T1000 (cell line): Measurements from ENCODE around the gene GGTLC3.
"Not testable (repeated sequence)": the region's sequence is repeated elsewhere in the genome, so short reads cannot be mapped to it uniquely, and the experiment has no call there.

Experiments
- DNase-seq: peaks from one replicate; lab custom pipeline; 2025; ENCODE audit warnings: mixed read lengths; lab: John Stamatoyannopoulos, UW

GGTLC3 gene

GRCh38 chr22:18513454-18513853 lies 4.5 kb downstream of the GGTLC3 start:
- DNase-seq = not testable (repeated sequence)

DNA sequence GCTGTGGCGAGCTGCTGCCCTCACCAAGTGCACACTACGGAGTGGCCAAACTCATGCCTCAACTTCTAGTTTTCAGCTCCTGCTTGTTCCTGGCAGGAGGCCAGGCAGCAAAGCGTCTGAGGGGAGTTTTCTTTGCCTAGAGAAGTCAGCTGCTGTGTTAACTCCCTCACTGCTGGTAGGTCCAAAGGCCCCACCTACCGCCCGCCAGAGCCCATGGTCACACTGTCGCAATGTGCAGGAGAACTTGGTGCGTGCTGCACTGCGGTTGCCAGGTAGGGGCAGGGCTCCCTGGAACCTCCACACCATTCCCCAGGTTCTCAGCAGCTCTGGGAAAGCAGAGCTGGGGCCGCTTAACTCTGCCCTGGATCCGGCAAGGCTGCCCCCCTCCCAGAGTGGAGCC lies 5.6 kb downstream of the GGTLC3 start:
- not testable (repeated sequence) for DNase-seq

GRCh38 chr22:18511327-18511726 lies 6.6 kb downstream of the GGTLC3 start:
- DNase-seq = not testable (repeated sequence)

GRCh38 chr22:18496227-18496626 lies 21.7 kb downstream of the GGTLC3 start:
- not testable (repeated sequence) for DNase-seq
